ENCODE data around the gene AXL. TPM values are rescaled to one million over a fixed set of nuclear protein-coding genes. Genes with fewer than 3 reads are reported as not detected.

Gene AXL
- total RNA-seq, 1 donor from 2014 or later, result 20.9 TPM

- no peak for DNase-seq (ENCODE audit: extremely low spot score, unreplicated experiment)
- Mint-ChIP-seq H3K9me3 (no peaks in the 10 kb centered on the region), H3K4me1 (ENCODE audit: unreplicated experiment) (peaks cover 6% of the 10 kb centered on the region)
These were observed 80.7 kb downstream of the AXL start for GRCh38 chr19:41299755-41300089.

GRCh38 chr19:41300555-41300954 lies 81.5 kb downstream of the AXL start:
- no peak for DNase-seq (ENCODE audit: extremely low spot score, unreplicated experiment)
- H3K27ac Mint-ChIP-seq, result no peak overlapping the region
- no peaks in the 10 kb centered on the region for H3K9me3 Mint-ChIP-seq
- no peak overlapping the region for H3K4me3 Mint-ChIP-seq
- TF ChIP-seq CTCF (conservative IDR thresholded peaks at IDR 0.05), result no peak
- H3K27me3 Mint-ChIP-seq, result no peaks in the 10 kb centered on the region
- H3K4me1 Mint-ChIP-seq (ENCODE audit: unreplicated experiment), result peaks cover 6% of the 10 kb centered on the region
- H3K36me3 Mint-ChIP-seq, result peaks cover 25% of the 10 kb centered on the region

More at GRCh38 chr19:41299755-41300089, 80.7 kb downstream of the AXL start:
- no peak overlapping the region for H3K4me3 Mint-ChIP-seq
- TF ChIP-seq CTCF (conservative IDR thresholded peaks at IDR 0.05), result no peak
- H3K27ac Mint-ChIP-seq, result no peak overlapping the region
- no peaks in the 10 kb centered on the region for H3K27me3 Mint-ChIP-seq
- H3K36me3 Mint-ChIP-seq, result peaks cover 31% of the 10 kb centered on the region

GRCh38 chr19:41302624-41303351 lies 83.8 kb downstream of the AXL start:
- Mint-ChIP-seq H3K36me3 (peaks cover 20% of the 10 kb centered on the region), H3K9me3 (no peaks in the 10 kb centered on the region), H3K4me1 (ENCODE audit: unreplicated experiment) (peaks cover 5% of the 10 kb centered on the region), H3K27me3 (no peaks in the 10 kb centered on the region), H3K27ac (no peak overlapping the region), H3K4me3 (no peak overlapping the region)
- no peak for TF ChIP-seq CTCF (conservative IDR thresholded peaks at IDR 0.05)
- no peak for DNase-seq (ENCODE audit: extremely low spot score, unreplicated experiment)

- no peak overlapping the region for H3K4me3 Mint-ChIP-seq
- H3K4me1 Mint-ChIP-seq (ENCODE audit: unreplicated experiment), result peaks cover 8% of the 10 kb centered on the region
- no peak overlapping the region for H3K27ac Mint-ChIP-seq
- H3K27me3 Mint-ChIP-seq, result no peaks in the 10 kb centered on the region
- no peak for DNase-seq (ENCODE audit: extremely low spot score, unreplicated experiment)
- no peaks in the 10 kb centered on the region for H3K9me3 Mint-ChIP-seq
- peaks cover 17% of the 10 kb centered on the region for H3K36me3 Mint-ChIP-seq
- no peak for TF ChIP-seq CTCF (conservative IDR thresholded peaks at IDR 0.05)
These were observed 84.9 kb downstream of the AXL start for GRCh38 chr19:41303954-41304353.

- H3K4me1 Mint-ChIP-seq (ENCODE audit: unreplicated experiment), result peaks cover 11% of the 10 kb centered on the region
- no peak overlapping the region for H3K4me3 Mint-ChIP-seq
- H3K9me3 Mint-ChIP-seq, result no peaks in the 10 kb centered on the region
- no peaks in the 10 kb centered on the region for H3K27me3 Mint-ChIP-seq
- peaks cover 12% of the 10 kb centered on the region for H3K36me3 Mint-ChIP-seq
- DNase-seq (ENCODE audit: extremely low spot score, unreplicated experiment), result no peak
- TF ChIP-seq CTCF (conservative IDR thresholded peaks at IDR 0.05), result no peak
- H3K27ac Mint-ChIP-seq, result no peak overlapping the region
These were observed 85.9 kb downstream of the AXL start for GRCh38 chr19:41304706-41305483.
